ENCODE measurements around the gene TRPM3.
"Not testable (repeated sequence)": the region's sequence is repeated elsewhere in the genome, so short reads cannot be mapped to it uniquely, and the experiment has no call there.

Gene TRPM3

GRCh38 chr9:70724794-70725193 is 396.6 kb downstream of the TRPM3 start:
- not testable (repeated sequence) for DNase-seq

GRCh38 chr9:70724025-70724424 is 397.4 kb downstream of the TRPM3 start:
- DNase-seq = not testable (repeated sequence)

GRCh38 chr9:70706797-70707196 is 414.6 kb downstream of the TRPM3 start:
- not testable (repeated sequence) for DNase-seq

- no peak for DNase-seq
Measured at GRCh38 chr9:70701163-70701562, 420.3 kb downstream of the TRPM3 start.

- no peak for DNase-seq
Measured at GRCh38 chr9:70696694-70697335, 424.6 kb downstream of the TRPM3 start.

GRCh38 chr9:70694758-70695157 is 426.7 kb downstream of the TRPM3 start:
- DNase-seq = no peak

- DNase-seq = no peak
Measured at GRCh38 chr9:70693186-70693585, 428.2 kb downstream of the TRPM3 start.

GRCh38 chr9:70692431-70692830 is 429.0 kb downstream of the TRPM3 start:
- DNase-seq = no peak

GRCh38 chr9:70688704-70689103 is 432.7 kb downstream of the TRPM3 start:
- DNase-seq = no peak

GRCh38 chr9:70683841-70684240 is 437.6 kb downstream of the TRPM3 start:
- no peak for DNase-seq

- no peak for DNase-seq
Measured at GRCh38 chr9:70682298-70682697, 439.1 kb downstream of the TRPM3 start.

GRCh38 chr9:70679845-70680244 is 441.6 kb downstream of the TRPM3 start:
- DNase-seq = no peak

GRCh38 chr9:70678153-70678552 is 443.3 kb downstream of the TRPM3 start:
- no peak for DNase-seq

- no peak for DNase-seq
Measured at GRCh38 chr9:70677055-70677735, 444.2 kb downstream of the TRPM3 start.

GRCh38 chr9:70675868-70676370 is 445.5 kb downstream of the TRPM3 start:
- DNase-seq = no peak

GRCh38 chr9:70673844-70674243 is 447.6 kb downstream of the TRPM3 start:
- DNase-seq = no peak

GRCh38 chr9:70672161-70672649 is 449.2 kb downstream of the TRPM3 start:
- no peak for DNase-seq

GRCh38 chr9:70668751-70669150 is 452.7 kb downstream of the TRPM3 start:
- no peak for DNase-seq

GRCh38 chr9:70658765-70659164 is 462.7 kb downstream of the TRPM3 start:
- no peak for DNase-seq

- no peak for DNase-seq
Measured at GRCh38 chr9:70656281-70656680, 465.1 kb downstream of the TRPM3 start.

- DNase-seq = no peak
Measured at GRCh38 chr9:70654144-70654543, 467.3 kb downstream of the TRPM3 start.

- DNase-seq = not testable (repeated sequence)
Measured at GRCh38 chr9:70644627-70645026, 476.8 kb downstream of the TRPM3 start.

- DNase-seq = no peak
Measured at GRCh38 chr9:70642341-70642740, 479.1 kb downstream of the TRPM3 start.

GRCh38 chr9:70641631-70642030 is 479.8 kb downstream of the TRPM3 start:
- no peak for DNase-seq
